Bronchial epithelial cell (primary cell): ENCODE results near the gene MRPL51. TPM values are rescaled to one million over a fixed set of nuclear protein-coding genes. Genes with fewer than 3 reads are reported as not detected.

ENCODE experiments used
- DNase-seq: peaks from one replicate; pipeline ENCODE4 v3.0.0-alpha.2; 2010; ENCODE audit warnings: low read depth
- FAIRE-seq: peaks from 2 replicates; lab custom pipeline; 2011; peaks lifted over from hg19 to GRCh38; lab: Jason Lieb, UNC
- H3K27me3 ChIP-seq: 2 replicates; pipeline ENCODE4 v1.5.1; 2011; ENCODE audit warnings: low read length; ENCODE audit not compliant: control insufficient read depth, insufficient read depth
- H3K36me3 ChIP-seq: 2 replicates; pipeline ENCODE4 v1.5.1; 2011; ENCODE audit warnings: low read length; ENCODE audit not compliant: control insufficient read depth, insufficient read depth
- H3K4me3 ChIP-seq: 2 replicates; pipeline ENCODE4 v1.5.1; 2011; ENCODE audit warnings: mild to moderate bottlenecking, low read depth, low read length, control low read depth
- total RNA-seq: library from RNA; depleted of rRNA; stranded (reverse); fragments of >200 nt; gene quantifications from 2 replicates; pipeline ENCODE4 v1.2.1, GENCODE V29; 2014
- TF ChIP-seq, protein P1 (sequence below): IDR thresholded peaks from 2 replicates; pipeline ENCODE4 v1.5.1; 2011; ENCODE audit warnings: mild to moderate bottlenecking, moderate library complexity, low read length, control low read depth, inconsistent platforms; ENCODE audit not compliant: insufficient read depth, severe bottlenecking

MRPL51 gene
- total RNA-seq, 1 donor from 2014 or later = 61.1 TPM

DNA sequence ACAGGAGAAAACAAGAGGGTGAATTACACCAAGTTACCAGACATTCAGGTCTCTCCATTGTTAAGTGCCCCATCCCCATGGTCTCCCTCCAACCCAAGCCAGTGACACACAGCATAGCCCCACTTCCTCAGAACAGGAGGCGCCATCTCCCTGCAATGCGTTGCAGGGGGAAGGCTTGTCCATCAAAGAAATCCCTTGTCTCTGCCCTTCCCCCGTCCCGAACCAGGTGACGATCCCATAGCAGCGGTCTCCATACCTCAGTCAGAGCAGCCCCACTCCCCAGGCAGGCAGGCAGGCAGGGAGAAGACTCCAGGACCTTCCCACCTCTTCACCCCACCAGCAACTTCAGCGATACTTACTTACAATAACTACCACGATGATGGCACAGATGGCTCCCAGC is 28.5 kb downstream of the MRPL51 start:
- FAIRE-seq (no peak), DNase-seq (no peak)
- H3K4me3 ChIP-seq = no peak overlapping the region
- H3K27me3 ChIP-seq = no peaks in the 10 kb centered on the region
- TF ChIP-seq, protein P1, sequence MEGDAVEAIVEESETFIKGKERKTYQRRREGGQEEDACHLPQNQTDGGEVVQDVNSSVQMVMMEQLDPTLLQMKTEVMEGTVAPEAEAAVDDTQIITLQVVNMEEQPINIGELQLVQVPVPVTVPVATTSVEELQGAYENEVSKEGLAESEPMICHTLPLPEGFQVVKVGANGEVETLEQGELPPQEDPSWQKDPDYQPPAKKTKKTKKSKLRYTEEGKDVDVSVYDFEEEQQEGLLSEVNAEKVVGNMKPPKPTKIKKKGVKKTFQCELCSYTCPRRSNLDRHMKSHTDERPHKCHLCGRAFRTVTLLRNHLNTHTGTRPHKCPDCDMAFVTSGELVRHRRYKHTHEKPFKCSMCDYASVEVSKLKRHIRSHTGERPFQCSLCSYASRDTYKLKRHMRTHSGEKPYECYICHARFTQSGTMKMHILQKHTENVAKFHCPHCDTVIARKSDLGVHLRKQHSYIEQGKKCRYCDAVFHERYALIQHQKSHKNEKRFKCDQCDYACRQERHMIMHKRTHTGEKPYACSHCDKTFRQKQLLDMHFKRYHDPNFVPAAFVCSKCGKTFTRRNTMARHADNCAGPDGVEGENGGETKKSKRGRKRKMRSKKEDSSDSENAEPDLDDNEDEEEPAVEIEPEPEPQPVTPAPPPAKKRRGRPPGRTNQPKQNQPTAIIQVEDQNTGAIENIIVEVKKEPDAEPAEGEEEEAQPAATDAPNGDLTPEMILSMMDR = no peak
- peaks cover 16% of the 10 kb centered on the region for H3K36me3 ChIP-seq

DNA sequence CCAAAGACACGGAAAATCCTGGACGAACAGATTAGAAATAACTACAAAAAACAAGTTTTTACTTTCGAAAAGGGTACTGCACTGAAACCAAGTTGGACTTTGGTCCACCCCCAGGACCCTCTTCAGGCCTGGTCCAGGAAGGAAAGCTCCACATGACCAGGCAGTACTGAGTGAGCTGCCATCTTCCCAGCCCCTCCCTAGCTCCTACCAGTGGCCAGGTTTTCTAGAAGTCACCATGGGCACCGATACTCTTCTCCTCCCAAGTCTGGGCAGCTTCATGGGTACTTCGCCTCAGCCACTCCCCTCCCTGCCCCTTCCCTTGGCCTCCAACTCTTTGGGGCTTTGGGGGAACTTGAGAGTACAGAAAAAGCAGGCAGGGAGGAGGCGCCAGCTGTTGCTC is 29.2 kb downstream of the MRPL51 start:
- no peak for FAIRE-seq
- Histone ChIP-seq H3K4me3 (no peak overlapping the region), H3K36me3 (peaks cover 16% of the 10 kb centered on the region), H3K27me3 (no peaks in the 10 kb centered on the region)
- DNase-seq = no peak
- TF ChIP-seq, protein P1 = no peak

DNA sequence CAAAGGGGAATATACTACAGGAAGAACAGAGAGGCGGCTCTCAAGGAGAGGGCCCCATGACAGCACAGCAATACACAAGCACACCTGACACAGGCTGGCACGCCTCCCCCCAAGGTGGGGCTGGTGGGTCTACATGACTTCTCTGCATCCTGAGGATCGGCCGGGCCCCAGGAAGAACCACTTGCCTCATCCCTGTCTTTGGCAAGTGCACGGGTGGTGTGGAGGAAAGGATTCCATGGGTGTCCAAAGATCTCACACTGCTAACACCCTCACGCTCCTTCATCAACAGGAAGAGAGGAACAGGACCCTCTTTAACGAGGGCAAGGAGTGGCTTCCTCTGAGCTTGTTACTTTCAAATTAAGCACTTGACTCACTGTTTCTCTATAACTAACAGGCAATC is 29.8 kb downstream of the MRPL51 start:
- no peak for FAIRE-seq
- no peak for DNase-seq
- peaks cover 19% of the 10 kb centered on the region for H3K36me3 ChIP-seq
- no peak overlapping the region for H3K4me3 ChIP-seq
- no peaks in the 10 kb centered on the region for H3K27me3 ChIP-seq
- TF ChIP-seq, protein P1 = no peak

DNA sequence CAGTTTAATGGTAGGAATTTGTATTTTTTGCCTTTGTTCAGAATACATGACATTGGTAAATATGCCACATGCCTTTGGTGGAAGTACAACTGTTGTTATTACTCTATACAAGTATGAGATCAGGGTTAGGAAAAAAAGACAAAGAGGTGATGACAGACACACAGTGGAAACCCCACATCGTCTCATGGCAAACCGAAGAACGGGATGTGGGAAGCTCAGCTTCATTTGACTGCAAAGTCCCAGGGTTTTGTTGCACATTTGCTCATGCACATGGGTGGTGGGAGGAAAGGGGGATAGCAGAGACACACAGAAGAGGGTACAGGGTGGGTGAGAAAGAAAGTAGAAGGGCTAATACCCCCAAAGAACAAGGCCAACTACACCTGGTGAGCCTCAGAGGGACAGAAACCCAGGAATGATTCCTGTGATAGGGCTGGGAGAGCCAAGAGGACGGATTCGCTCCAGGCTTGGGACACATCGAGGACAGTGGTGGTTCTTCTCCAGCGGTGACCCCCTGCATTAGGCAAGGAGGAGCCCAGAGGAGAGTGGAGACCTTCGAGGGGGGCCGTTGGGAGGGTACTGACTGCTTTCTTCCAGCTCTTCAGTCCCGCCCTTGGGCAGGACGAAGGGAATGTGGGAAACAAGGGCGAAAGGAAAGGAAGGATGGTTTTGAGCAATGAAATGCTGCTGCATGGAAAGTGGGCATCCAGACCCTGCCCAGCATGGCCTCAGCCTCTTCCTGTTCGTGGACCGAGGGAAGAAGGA is 30.6 kb downstream of the MRPL51 start:
- H3K27me3 ChIP-seq = no peaks in the 10 kb centered on the region
- DNase-seq = no peak
- H3K36me3 ChIP-seq = peaks cover 23% of the 10 kb centered on the region
- no peak overlapping the region for H3K4me3 ChIP-seq
- FAIRE-seq = no peak
- TF ChIP-seq, protein P1 = no peak

DNA sequence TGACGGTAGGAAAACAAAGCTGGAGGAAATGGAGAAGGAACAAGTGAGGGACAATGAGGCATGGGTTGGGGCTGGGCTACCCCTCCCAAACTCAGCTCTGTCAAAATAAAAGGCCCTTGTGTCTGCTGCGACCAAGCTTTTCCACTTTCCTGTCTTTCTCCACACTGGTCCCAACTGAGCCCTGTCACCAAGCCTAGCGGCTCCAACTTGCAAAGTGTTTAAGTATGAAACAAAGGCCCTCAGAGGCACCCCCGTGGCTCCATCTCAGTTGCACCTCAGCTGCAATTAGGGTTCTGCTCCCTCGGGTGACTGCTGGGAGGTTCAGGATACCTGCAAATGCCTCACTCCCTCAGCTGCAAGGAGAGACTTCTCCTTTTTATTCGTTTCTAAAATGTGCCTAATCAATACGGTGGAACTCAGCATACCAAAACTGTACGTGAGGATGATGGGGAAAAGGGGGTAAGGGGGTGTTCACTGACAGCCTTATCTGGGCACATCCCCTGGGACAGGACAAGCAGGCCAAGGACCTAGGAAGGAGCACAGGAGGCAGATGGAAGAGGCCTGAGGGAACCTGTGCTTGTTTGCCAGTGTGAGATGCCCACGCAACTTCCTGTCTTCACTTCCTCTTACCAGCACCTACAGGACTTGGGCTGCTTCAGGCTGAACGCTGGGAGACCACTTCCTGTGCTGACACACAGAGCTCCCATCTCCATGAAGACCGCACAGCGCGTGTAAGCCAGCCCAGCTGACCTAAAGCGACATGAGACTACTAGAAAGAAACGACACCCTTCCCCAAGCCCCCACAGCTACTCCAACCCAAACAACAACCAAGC is 31.4 kb downstream of the MRPL51 start:
- no peak overlapping the region for H3K4me3 ChIP-seq
- FAIRE-seq = no peak
- no peaks in the 10 kb centered on the region for H3K27me3 ChIP-seq
- TF ChIP-seq, protein P1 = no peak
- H3K36me3 ChIP-seq = peaks cover 27% of the 10 kb centered on the region
- peak; percentile 63 for DNase-seq
